Keratinocyte (primary cell): Measurements from ENCODE around the gene FAM20C.

Source experiments
- CTCF ChIP-seq, 3 experiments: IDR thresholded peaks in 1 of 3; conservative IDR thresholded peaks in 1 of 3; optimal IDR thresholded peaks in 1 of 3; 2 replicates in 2 of 3; 3 replicates in 1 of 3; pipeline versions ENCODE3 to v1.5.1; 2011; ENCODE audit warnings: low read length in 3 of 3, mild to moderate bottlenecking in 3 of 3, moderate library complexity in 2 of 3, control low read depth in 1 of 3, inconsistent platforms in 1 of 3; ENCODE audit not compliant: insufficient read depth in 2 of 3; ENCODE audit errors: extremely low read depth in 1 of 3
- EZH2 ChIP-seq: IDR thresholded peaks from one replicate; pipeline ENCODE4 v1.6.1; 2012; ENCODE audit warnings: inconsistent platforms, mild to moderate bottlenecking, low read length, moderate library complexity

- TF ChIP-seq CTCF (optimal IDR thresholded peaks at IDR 0.05 in 1 of 3, IDR thresholded peaks at IDR 0.05 in 1 of 3, conservative IDR thresholded peaks at IDR 0.05 in 1 of 3; ENCODE audit: extremely low read depth in 1 of 3, insufficient read depth in 2 of 3, low read length in 3 of 3) (no peak), EZH2 (no peak)
Observed at GRCh38 chr7:219581-220150, 27.3 kb downstream of the FAM20C start.
